ENCODE measurements around the gene CDH4.

Gene CDH4

GRCh38 chr20:61373956-61374545 is 122.0 kb downstream of the CDH4 start:
- no peak overlapping the region for H3K4me3 ChIP-seq (ENCODE audit: low read length)
- no peak for TF ChIP-seq CTCF (conservative IDR thresholded peaks at IDR 0.05; ENCODE audit: low read depth, low read length)
- DNase-seq (ENCODE audit: low read depth) = no peak

GRCh38 chr20:61376541-61377240 is 124.6 kb downstream of the CDH4 start:
- no peak for DNase-seq (ENCODE audit: low read depth)
- no peak overlapping the region for H3K4me3 ChIP-seq (ENCODE audit: low read length)
- no peak for TF ChIP-seq CTCF (conservative IDR thresholded peaks at IDR 0.05; ENCODE audit: low read depth, low read length)

GRCh38 chr20:61378694-61379355 is 126.8 kb downstream of the CDH4 start:
- no peak for TF ChIP-seq CTCF (conservative IDR thresholded peaks at IDR 0.05; ENCODE audit: low read depth, low read length)
- DNase-seq (ENCODE audit: low read depth) = no peak
- H3K4me3 ChIP-seq (ENCODE audit: low read length) = no peak overlapping the region

- no peak for TF ChIP-seq CTCF (conservative IDR thresholded peaks at IDR 0.05; ENCODE audit: low read depth, low read length)
- DNase-seq (ENCODE audit: low read depth) = no peak
- no peak overlapping the region for H3K4me3 ChIP-seq (ENCODE audit: low read length)
These were observed 128.0 kb downstream of the CDH4 start for GRCh38 chr20:61379898-61380544.

GRCh38 chr20:61380545-61380915 is 128.5 kb downstream of the CDH4 start:
- DNase-seq (ENCODE audit: low read depth) = no peak
- no peak overlapping the region for H3K4me3 ChIP-seq (ENCODE audit: low read length)
- TF ChIP-seq CTCF (conservative IDR thresholded peaks at IDR 0.05; ENCODE audit: low read depth, low read length) = no peak

GRCh38 chr20:61382194-61382593 is 130.1 kb downstream of the CDH4 start:
- TF ChIP-seq CTCF (conservative IDR thresholded peaks at IDR 0.05; ENCODE audit: low read depth, low read length) = no peak
- no peak overlapping the region for H3K4me3 ChIP-seq (ENCODE audit: low read length)
- no peak for DNase-seq (ENCODE audit: low read depth)
